Activated gamma-delta T cell treated with Interleukin-2 at 50 U/mL for 16 hours (primary cell): ENCODE data around the gene KIAA1328.
"Not testable (repeated sequence)": the region's sequence is repeated elsewhere in the genome, so short reads cannot be mapped to it uniquely, and the experiment has no call there.

Experiments
- DNase-seq: peaks from one replicate; pipeline ENCODE4 v3.0.0-alpha.2; 2020

KIAA1328 gene

GRCh38 chr18:36826556-36826955 is 2.4 kb upstream of the KIAA1328 start:
- DNase-seq: no peak

GRCh38 chr18:36828157-36828629 is 734 bp upstream of the KIAA1328 start:
- peak; percentile 9 for DNase-seq

- DNase-seq: no peak
These were observed 633 bp downstream of the KIAA1328 start for GRCh38 chr18:36829362-36830157.

- DNase-seq: no peak
These were observed 1.2 kb downstream of the KIAA1328 start for GRCh38 chr18:36830158-36830495.

- DNase-seq: no peak
These were observed 2.2 kb downstream of the KIAA1328 start for GRCh38 chr18:36831139-36831538.

GRCh38 chr18:36833120-36833519 is 4.2 kb downstream of the KIAA1328 start:
- no peak for DNase-seq

GRCh38 chr18:36835927-36836326 is 7.0 kb downstream of the KIAA1328 start:
- DNase-seq: no peak

GRCh38 chr18:36839835-36840234 is 10.9 kb downstream of the KIAA1328 start:
- no peak for DNase-seq

GRCh38 chr18:36843199-36843598 is 14.3 kb downstream of the KIAA1328 start:
- DNase-seq: no peak

GRCh38 chr18:36843784-36844183 is 14.9 kb downstream of the KIAA1328 start:
- no peak for DNase-seq

GRCh38 chr18:36848609-36849008 is 19.7 kb downstream of the KIAA1328 start:
- no peak for DNase-seq

GRCh38 chr18:36849288-36850006 is 20.5 kb downstream of the KIAA1328 start:
- no peak for DNase-seq

- no peak for DNase-seq
These were observed 21.7 kb downstream of the KIAA1328 start for GRCh38 chr18:36850527-36851201.

- no peak for DNase-seq
These were observed 22.3 kb downstream of the KIAA1328 start for GRCh38 chr18:36851202-36851590.

- DNase-seq: no peak
These were observed 27.9 kb downstream of the KIAA1328 start for GRCh38 chr18:36856815-36857214.

- DNase-seq: no peak
These were observed 33.3 kb downstream of the KIAA1328 start for GRCh38 chr18:36862182-36862581.

- DNase-seq: no peak
These were observed 38.1 kb downstream of the KIAA1328 start for GRCh38 chr18:36867056-36867455.

GRCh38 chr18:36871801-36872200 is 42.9 kb downstream of the KIAA1328 start:
- DNase-seq: no peak

- DNase-seq: no peak
These were observed 43.4 kb downstream of the KIAA1328 start for GRCh38 chr18:36872329-36872728.

- not testable (repeated sequence) for DNase-seq
These were observed 44.9 kb downstream of the KIAA1328 start for GRCh38 chr18:36873826-36874225.

- not testable (repeated sequence) for DNase-seq
These were observed 50.9 kb downstream of the KIAA1328 start for GRCh38 chr18:36879796-36880195.

GRCh38 chr18:36885981-36886380 is 57.1 kb downstream of the KIAA1328 start:
- DNase-seq: no peak

GRCh38 chr18:36887114-36887513 is 58.2 kb downstream of the KIAA1328 start:
- no peak for DNase-seq

- no peak for DNase-seq
These were observed 58.9 kb downstream of the KIAA1328 start for GRCh38 chr18:36887864-36888263.
